ENCODE measurements around the gene GPR89A. TPM values are rescaled to one million over a fixed set of nuclear protein-coding genes. Genes with fewer than 3 reads are reported as not detected.

Gene GPR89A
- total RNA-seq, 1 donor from 2014 or later = 17.7 TPM

- Histone ChIP-seq H3K27me3 (no peaks in the 10 kb centered on the region), H3K9me3 (no peaks in the 10 kb centered on the region), H3K4me3 (no peak overlapping the region), H3K4me1 (no peaks in the 10 kb centered on the region), H3K36me3 (no peaks in the 10 kb centered on the region), H3K27ac (no peak overlapping the region)
- DNase-seq = no peak
- intact Hi-C loops (cut with DNase I) = no loop called here
- no peak for TF ChIP-seq CTCF (IDR thresholded peaks at IDR 0.05)
- no peak for ATAC-seq
Measured at GRCh38 chr1:145688924-145689323, 81.1 kb downstream of the GPR89A start.

GRCh38 chr1:145689922-145690321, 82.1 kb downstream of the GPR89A start:
- no peak for TF ChIP-seq CTCF (IDR thresholded peaks at IDR 0.05)
- Histone ChIP-seq H3K27ac (no peak overlapping the region), H3K4me3 (no peak overlapping the region), H3K27me3 (no peaks in the 10 kb centered on the region), H3K36me3 (no peaks in the 10 kb centered on the region), H3K9me3 (no peaks in the 10 kb centered on the region), H3K4me1 (no peaks in the 10 kb centered on the region)
- DNase-seq (no peak), ATAC-seq (no peak)
- intact Hi-C loops (cut with DNase I) = no loop called here

GRCh38 chr1:145690587-145691558, 83.1 kb downstream of the GPR89A start:
- no peaks in the 10 kb centered on the region for H3K36me3 ChIP-seq
- no peak for TF ChIP-seq CTCF (IDR thresholded peaks at IDR 0.05)
- no peak overlapping the region for H3K27ac ChIP-seq
- H3K9me3 ChIP-seq = no peaks in the 10 kb centered on the region
- ATAC-seq (peak; percentile 58), DNase-seq (no peak)
- intact Hi-C loops (cut with DNase I) = no loop called here
- H3K27me3 ChIP-seq = no peaks in the 10 kb centered on the region
- no peak overlapping the region for H3K4me3 ChIP-seq
- H3K4me1 ChIP-seq = no peaks in the 10 kb centered on the region

DNA sequence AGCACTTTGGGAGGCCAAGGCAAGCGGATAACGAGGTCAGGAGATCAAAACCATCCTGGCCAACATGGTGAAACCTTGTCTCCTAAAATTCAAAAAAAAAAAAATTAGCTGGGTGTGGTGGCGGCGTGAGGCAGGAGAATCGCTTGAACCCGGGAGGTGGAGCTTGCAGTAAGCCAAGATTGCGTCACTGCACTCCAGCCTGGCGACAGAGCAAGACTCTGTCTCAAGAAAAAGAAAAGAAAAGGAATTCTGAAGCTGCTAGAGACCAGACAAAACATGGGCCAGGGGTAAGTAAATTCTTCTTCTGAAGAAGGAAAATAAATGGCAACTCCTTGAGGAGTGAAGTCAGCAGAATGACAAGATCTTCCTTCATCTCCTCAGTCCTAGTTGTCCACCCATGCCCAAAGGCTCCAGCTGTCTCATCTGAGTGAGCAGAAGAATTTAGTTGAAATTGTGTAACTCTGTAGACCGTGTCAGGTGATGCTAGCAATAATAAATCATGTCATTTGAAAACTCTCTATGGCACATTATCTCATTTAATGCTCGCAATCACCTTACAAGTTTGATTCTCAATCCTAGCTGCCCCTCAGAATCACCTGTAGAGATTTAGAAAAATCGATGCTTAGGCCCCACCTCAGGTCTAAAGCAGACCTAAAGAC, 85.1 kb downstream of the GPR89A start:
- intact Hi-C loops (cut with DNase I) = no loop called here
- no peak for TF ChIP-seq CTCF (IDR thresholded peaks at IDR 0.05)
- H3K4me3 ChIP-seq = no peak overlapping the region
- H3K27ac ChIP-seq = no peak overlapping the region
- no peaks in the 10 kb centered on the region for H3K4me1 ChIP-seq
- H3K36me3 ChIP-seq = no peaks in the 10 kb centered on the region
- DNase-seq (no peak), ATAC-seq (no peak)
- H3K9me3 ChIP-seq = no peaks in the 10 kb centered on the region
- no peaks in the 10 kb centered on the region for H3K27me3 ChIP-seq

DNA sequence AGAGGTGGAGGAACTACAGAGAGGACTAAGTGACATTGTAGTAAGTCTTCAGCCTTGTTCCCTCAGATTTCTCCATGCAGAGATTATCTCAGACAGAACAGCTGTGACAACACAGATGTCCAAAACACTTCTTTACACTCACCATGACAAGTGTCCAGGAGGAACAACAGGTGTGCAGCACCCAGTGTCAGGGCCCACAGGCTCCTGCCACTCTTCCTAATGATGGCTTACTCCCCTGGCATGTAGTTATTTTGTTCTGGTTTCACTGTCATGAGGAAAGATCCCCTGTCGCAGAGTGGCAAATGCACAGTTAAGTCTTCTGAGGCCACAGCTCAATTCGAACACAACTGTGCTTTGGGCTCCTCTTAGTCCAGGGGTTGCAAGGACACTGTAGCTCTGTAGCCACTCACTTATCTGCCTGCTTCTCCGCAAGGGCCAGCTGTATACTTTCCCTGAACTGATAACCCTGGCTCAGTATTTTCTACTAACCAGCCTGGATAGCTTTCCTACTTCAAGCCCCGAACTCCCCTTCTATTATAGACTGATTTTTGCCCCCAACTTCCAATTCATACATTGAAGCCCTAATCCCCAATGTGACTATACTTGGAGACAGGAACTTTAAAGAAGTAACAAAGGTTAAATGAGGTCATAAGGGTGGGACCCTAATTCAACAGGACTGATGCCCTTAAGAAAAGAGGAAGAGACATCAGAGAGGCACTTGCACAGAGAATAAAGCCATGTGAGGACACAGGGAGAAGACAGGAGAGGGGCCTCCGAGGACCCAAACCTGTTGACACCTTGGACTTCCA, 88.2 kb downstream of the GPR89A start:
- H3K36me3 ChIP-seq = no peaks in the 10 kb centered on the region
- H3K9me3 ChIP-seq = no peaks in the 10 kb centered on the region
- no peak overlapping the region for H3K27ac ChIP-seq
- intact Hi-C loops (cut with DNase I) = no loop called here
- H3K27me3 ChIP-seq = no peaks in the 10 kb centered on the region
- H3K4me3 ChIP-seq = no peak overlapping the region
- peak; percentile 49 for ATAC-seq
- TF ChIP-seq CTCF (IDR thresholded peaks at IDR 0.05) = no peak
- DNase-seq = no peak
- no peaks in the 10 kb centered on the region for H3K4me1 ChIP-seq
